ENCODE results near the gene RCHY1.
A peak's percentile ranks its signal among the peaks of the same experiment; 100 is the strongest.
"Not testable (repeated sequence)": the region's sequence is repeated elsewhere in the genome, so short reads cannot be mapped to it uniquely, and the experiment has no call there.

Gene RCHY1

GRCh38 chr4:75514949-75515612 is 878 bp upstream of the RCHY1 start:
- Histone ChIP-seq H3K36me3 (ENCODE audit: insufficient read depth, low read length) (peaks cover 17% of the 10 kb centered on the region), H3K79me2 (ENCODE audit: control insufficient read depth, insufficient read depth, low read length, unreplicated experiment) (peaks cover 47% of the 10 kb centered on the region), H3K27me3 (ENCODE audit: insufficient read depth, low read length) (no peaks in the 10 kb centered on the region), H2AFZ (ENCODE audit: low read length, unreplicated experiment) (peak overlapping the region; percentile 88), H3K4me3 (ENCODE audit: low read depth, low read length) (peak overlapping the region; percentile 94), H3K27ac (ENCODE audit: low read depth, low read length) (peak overlapping the region; percentile 82), H3K4me1 (ENCODE audit: control insufficient read depth, insufficient read depth, low read length, unreplicated experiment) (peaks cover 30% of the 10 kb centered on the region)

DNA sequence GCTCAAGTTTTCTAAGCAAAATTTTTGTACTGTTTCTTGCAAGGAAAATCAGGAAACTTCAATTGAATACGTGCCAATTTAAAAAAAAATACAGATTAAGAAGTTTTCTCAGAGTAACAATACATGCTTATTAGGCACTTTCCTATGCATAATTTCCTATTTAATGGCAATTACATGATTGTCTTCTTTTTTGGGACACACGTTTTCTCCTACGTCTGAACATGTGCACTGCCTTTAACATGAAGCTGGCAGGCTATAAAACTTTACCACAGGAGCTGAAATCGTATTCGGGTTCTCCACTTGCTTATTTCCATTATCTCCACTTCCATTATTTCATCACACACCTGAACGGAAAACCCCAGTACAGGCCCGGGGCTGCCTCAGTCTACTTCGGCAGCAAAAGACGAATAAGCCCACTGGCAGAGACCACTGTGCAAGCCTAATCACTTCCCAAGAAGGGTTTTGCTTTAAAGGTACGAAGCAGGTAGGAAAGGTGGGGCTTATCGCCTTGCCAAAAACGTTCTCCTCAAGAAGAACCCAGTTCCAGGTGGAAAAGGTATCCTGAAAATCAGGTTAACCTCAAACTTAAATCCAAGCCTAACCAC is 575 bp downstream of the RCHY1 start:
- peaks cover 61% of the 10 kb centered on the region for H3K79me2 ChIP-seq (ENCODE audit: control insufficient read depth, insufficient read depth, low read length, unreplicated experiment)
- peaks cover 31% of the 10 kb centered on the region for H3K4me1 ChIP-seq (ENCODE audit: control insufficient read depth, insufficient read depth, low read length, unreplicated experiment)
- peaks cover 16% of the 10 kb centered on the region for H3K36me3 ChIP-seq (ENCODE audit: insufficient read depth, low read length)
- peak overlapping the region; percentile 94 for H3K4me3 ChIP-seq (ENCODE audit: low read depth, low read length)
- peak overlapping the region; percentile 82 for H3K27ac ChIP-seq (ENCODE audit: low read depth, low read length)
- H3K27me3 ChIP-seq (ENCODE audit: insufficient read depth, low read length): no peaks in the 10 kb centered on the region
- peak overlapping the region; percentile 94 for H2AFZ ChIP-seq (ENCODE audit: low read length, unreplicated experiment)

DNA sequence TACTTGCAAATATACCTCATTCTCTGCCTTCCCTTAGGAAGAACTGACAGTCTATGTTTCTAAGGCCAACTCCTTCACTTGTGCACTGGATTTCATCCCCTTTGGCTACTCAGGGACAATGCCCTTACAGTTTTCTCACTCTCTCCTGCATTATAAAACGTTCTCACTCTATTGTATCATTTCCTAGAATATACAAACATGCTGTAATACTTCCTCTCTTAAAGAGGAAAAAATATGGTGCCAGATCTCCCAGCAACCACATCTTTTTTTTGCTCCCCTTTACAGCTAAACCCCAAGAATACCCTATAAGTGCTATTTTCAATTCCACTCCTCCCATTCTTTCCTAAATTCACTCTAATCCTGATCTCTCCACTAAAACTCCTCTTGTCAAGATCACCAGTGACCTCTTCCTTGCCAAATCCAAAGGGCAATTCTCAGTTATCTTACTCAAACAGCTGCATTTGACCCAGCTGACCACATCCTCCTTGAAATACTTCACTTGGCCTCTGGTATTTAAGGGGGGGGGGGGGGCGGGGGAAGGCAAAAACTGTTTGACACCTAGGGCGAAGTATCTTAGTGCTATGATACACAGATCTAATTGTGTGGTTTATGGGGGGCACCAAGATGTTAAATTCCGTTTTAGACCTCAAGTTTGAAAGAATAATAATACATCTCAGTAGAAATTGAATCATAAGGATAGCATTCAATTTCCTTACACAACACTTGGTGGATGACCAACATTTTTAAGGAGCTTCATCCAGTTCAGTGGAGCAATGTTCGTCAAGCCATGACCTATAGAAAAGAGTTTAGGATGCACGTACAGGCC is 1.6 kb downstream of the RCHY1 start:
- Histone ChIP-seq H3K36me3 (ENCODE audit: insufficient read depth, low read length) (peaks cover 13% of the 10 kb centered on the region), H3K79me2 (ENCODE audit: control insufficient read depth, insufficient read depth, low read length, unreplicated experiment) (peaks cover 62% of the 10 kb centered on the region), H3K4me3 (ENCODE audit: low read depth, low read length) (peak overlapping the region; percentile 94), H3K27ac (ENCODE audit: low read depth, low read length) (peak overlapping the region; percentile 82), H3K27me3 (ENCODE audit: insufficient read depth, low read length) (no peaks in the 10 kb centered on the region), H2AFZ (ENCODE audit: low read length, unreplicated experiment) (no peak overlapping the region), H3K4me1 (ENCODE audit: control insufficient read depth, insufficient read depth, low read length, unreplicated experiment) (peaks cover 31% of the 10 kb centered on the region)

DNA sequence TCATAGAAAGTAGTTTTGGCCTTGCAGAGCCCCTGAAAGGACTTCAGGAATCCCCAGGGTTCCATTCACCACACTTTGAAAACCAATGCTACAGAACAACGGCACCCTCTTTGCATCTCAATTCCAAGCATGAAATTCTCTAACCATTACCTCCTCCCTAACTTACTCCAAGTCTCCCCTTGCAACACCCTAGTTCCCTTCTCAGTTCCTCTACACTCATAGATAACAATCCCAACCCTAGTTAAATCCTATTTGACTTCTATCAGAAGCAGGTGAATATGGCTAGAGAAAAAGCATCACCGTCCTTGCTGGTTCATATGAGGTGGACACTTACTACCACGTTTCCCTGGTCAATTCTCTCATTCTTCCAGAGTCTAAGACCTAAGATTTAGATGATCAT is 2.4 kb downstream of the RCHY1 start:
- peaks cover 62% of the 10 kb centered on the region for H3K79me2 ChIP-seq (ENCODE audit: control insufficient read depth, insufficient read depth, low read length, unreplicated experiment)
- no peaks in the 10 kb centered on the region for H3K27me3 ChIP-seq (ENCODE audit: insufficient read depth, low read length)
- H3K4me1 ChIP-seq (ENCODE audit: control insufficient read depth, insufficient read depth, low read length, unreplicated experiment): peaks cover 31% of the 10 kb centered on the region
- no peak overlapping the region for H2AFZ ChIP-seq (ENCODE audit: low read length, unreplicated experiment)
- H3K4me3 ChIP-seq (ENCODE audit: low read depth, low read length): peak overlapping the region; percentile 94
- peak overlapping the region; percentile 82 for H3K27ac ChIP-seq (ENCODE audit: low read depth, low read length)
- peaks cover 13% of the 10 kb centered on the region for H3K36me3 ChIP-seq (ENCODE audit: insufficient read depth, low read length)

GRCh38 chr4:75509592-75509991 is 4.6 kb downstream of the RCHY1 start:
- not testable (repeated sequence) for H3K27me3 ChIP-seq (ENCODE audit: insufficient read depth, low read length); H3K27ac ChIP-seq (ENCODE audit: low read depth, low read length); H3K4me3 ChIP-seq (ENCODE audit: low read depth, low read length); H2AFZ ChIP-seq (ENCODE audit: low read length, unreplicated experiment)
- H3K36me3 ChIP-seq (ENCODE audit: insufficient read depth, low read length): peaks cover 23% of the 10 kb centered on the region
- peaks cover 57% of the 10 kb centered on the region for H3K79me2 ChIP-seq (ENCODE audit: control insufficient read depth, insufficient read depth, low read length, unreplicated experiment)
- peaks cover 23% of the 10 kb centered on the region for H3K4me1 ChIP-seq (ENCODE audit: control insufficient read depth, insufficient read depth, low read length, unreplicated experiment)

DNA sequence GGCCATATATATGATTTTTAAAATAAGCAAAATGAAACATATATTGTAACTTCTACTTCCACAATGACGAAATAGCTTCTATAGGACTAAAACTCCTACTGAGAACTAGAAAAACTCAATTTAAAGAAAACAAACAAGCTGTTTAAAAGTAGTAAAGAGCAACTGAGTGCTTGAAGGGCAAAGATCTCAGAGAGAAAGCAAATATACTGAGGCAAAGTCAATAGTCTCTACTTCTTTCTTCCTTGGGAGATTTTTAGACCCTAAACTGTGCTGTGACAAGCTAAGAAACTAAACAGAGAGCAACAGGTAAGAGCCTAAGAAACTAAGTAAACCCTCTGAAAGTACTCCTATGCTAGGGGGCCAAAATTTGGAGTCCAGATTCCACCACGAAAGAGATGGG is 8.6 kb downstream of the RCHY1 start:
- peaks cover 23% of the 10 kb centered on the region for H3K79me2 ChIP-seq (ENCODE audit: control insufficient read depth, insufficient read depth, low read length, unreplicated experiment)
- no peak overlapping the region for H3K27ac ChIP-seq (ENCODE audit: low read depth, low read length)
- H3K4me3 ChIP-seq (ENCODE audit: low read depth, low read length): no peak overlapping the region
- no peaks in the 10 kb centered on the region for H3K27me3 ChIP-seq (ENCODE audit: insufficient read depth, low read length)
- no peak overlapping the region for H2AFZ ChIP-seq (ENCODE audit: low read length, unreplicated experiment)
- peaks cover 37% of the 10 kb centered on the region for H3K36me3 ChIP-seq (ENCODE audit: insufficient read depth, low read length)
- peaks cover 4% of the 10 kb centered on the region for H3K4me1 ChIP-seq (ENCODE audit: control insufficient read depth, insufficient read depth, low read length, unreplicated experiment)

DNA sequence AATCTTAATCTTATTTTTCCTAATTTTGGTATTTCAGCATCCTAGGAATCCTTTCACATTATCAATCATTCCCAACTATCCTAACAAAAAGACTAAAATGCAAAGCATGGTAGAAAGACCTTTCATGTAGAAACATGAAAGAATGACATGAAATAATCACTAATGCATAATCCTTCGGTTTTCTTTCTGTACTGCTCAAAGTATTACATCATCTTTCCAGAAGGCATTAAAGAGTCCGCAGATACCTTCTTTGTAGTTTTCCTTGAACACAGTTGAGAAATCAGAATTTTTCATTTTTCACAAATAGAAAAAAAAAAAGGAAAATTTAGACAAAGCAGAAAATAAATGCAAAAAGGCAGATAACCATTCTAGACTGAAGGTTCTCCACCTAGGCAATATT is 11.5 kb downstream of the RCHY1 start:
- H3K27me3 ChIP-seq (ENCODE audit: insufficient read depth, low read length): no peaks in the 10 kb centered on the region
- peaks cover 9% of the 10 kb centered on the region for H3K79me2 ChIP-seq (ENCODE audit: control insufficient read depth, insufficient read depth, low read length, unreplicated experiment)
- H3K27ac ChIP-seq (ENCODE audit: low read depth, low read length): no peak overlapping the region
- no peak overlapping the region for H3K4me3 ChIP-seq (ENCODE audit: low read depth, low read length)
- H2AFZ ChIP-seq (ENCODE audit: low read length, unreplicated experiment): no peak overlapping the region
- H3K4me1 ChIP-seq (ENCODE audit: control insufficient read depth, insufficient read depth, low read length, unreplicated experiment): no peaks in the 10 kb centered on the region
- H3K36me3 ChIP-seq (ENCODE audit: insufficient read depth, low read length): peaks cover 52% of the 10 kb centered on the region

DNA sequence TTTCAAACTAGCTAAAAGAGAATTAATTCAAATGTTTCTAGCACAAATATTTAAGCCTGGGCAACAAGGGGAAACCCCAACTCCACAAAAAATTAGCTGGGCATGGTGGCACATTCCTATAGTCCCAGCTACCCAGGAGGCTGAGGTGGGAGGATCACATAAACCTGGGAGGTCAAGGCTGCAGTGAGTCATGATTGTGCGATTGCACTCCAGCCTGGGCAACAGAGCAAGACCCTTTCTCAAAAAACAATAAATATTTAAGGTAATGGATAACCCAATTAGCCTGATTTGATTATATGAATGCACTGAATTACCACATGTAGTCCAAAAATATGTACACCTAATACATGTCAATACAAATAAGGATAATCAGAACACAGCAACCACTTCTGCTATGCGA is 14.3 kb downstream of the RCHY1 start:
- no peak overlapping the region for H2AFZ ChIP-seq (ENCODE audit: low read length, unreplicated experiment)
- no peak overlapping the region for H3K4me3 ChIP-seq (ENCODE audit: low read depth, low read length)
- H3K36me3 ChIP-seq (ENCODE audit: insufficient read depth, low read length): peaks cover 45% of the 10 kb centered on the region
- no peak overlapping the region for H3K27ac ChIP-seq (ENCODE audit: low read depth, low read length)
- H3K4me1 ChIP-seq (ENCODE audit: control insufficient read depth, insufficient read depth, low read length, unreplicated experiment): peaks cover 13% of the 10 kb centered on the region
- H3K27me3 ChIP-seq (ENCODE audit: insufficient read depth, low read length): no peaks in the 10 kb centered on the region
- peaks cover 19% of the 10 kb centered on the region for H3K79me2 ChIP-seq (ENCODE audit: control insufficient read depth, insufficient read depth, low read length, unreplicated experiment)

GRCh38 chr4:75498041-75498440 is 16.2 kb downstream of the RCHY1 start:
- Histone ChIP-seq H3K4me3 (ENCODE audit: low read depth, low read length) (no peak overlapping the region), H3K79me2 (ENCODE audit: control insufficient read depth, insufficient read depth, low read length, unreplicated experiment) (peaks cover 24% of the 10 kb centered on the region), H2AFZ (ENCODE audit: low read length, unreplicated experiment) (no peak overlapping the region), H3K36me3 (ENCODE audit: insufficient read depth, low read length) (peaks cover 36% of the 10 kb centered on the region), H3K27ac (ENCODE audit: low read depth, low read length) (no peak overlapping the region), H3K4me1 (ENCODE audit: control insufficient read depth, insufficient read depth, low read length, unreplicated experiment) (peaks cover 20% of the 10 kb centered on the region), H3K27me3 (ENCODE audit: insufficient read depth, low read length) (no peaks in the 10 kb centered on the region)

GRCh38 chr4:75497133-75497532 is 17.1 kb downstream of the RCHY1 start:
- Histone ChIP-seq H3K79me2 (ENCODE audit: control insufficient read depth, insufficient read depth, low read length, unreplicated experiment) (peaks cover 24% of the 10 kb centered on the region), H3K27me3 (ENCODE audit: insufficient read depth, low read length) (no peaks in the 10 kb centered on the region), H3K4me1 (ENCODE audit: control insufficient read depth, insufficient read depth, low read length, unreplicated experiment) (peaks cover 20% of the 10 kb centered on the region), H3K27ac (ENCODE audit: low read depth, low read length) (peak overlapping the region; percentile 47; the same call in 1 of the 2 replicates), H3K36me3 (ENCODE audit: insufficient read depth, low read length) (peaks cover 31% of the 10 kb centered on the region), H2AFZ (ENCODE audit: low read length, unreplicated experiment) (no peak overlapping the region), H3K4me3 (ENCODE audit: low read depth, low read length) (peak overlapping the region; percentile 30; the same call in 1 of the 2 replicates)

Data from ACC112 (cell line).